Keratinocyte (primary cell): ENCODE data around the gene PADI6. TPM values are rescaled to one million over a fixed set of nuclear protein-coding genes. Genes with fewer than 3 reads are reported as not detected.

Source experiments
- DNase-seq: peaks from one replicate; pipeline ENCODE4 v3.0.0-alpha.2; 2011; ENCODE audit warnings: low read depth, missing footprints, low spot score
- FAIRE-seq: peaks from 2 replicates; lab custom pipeline; 2011; peaks lifted over from hg19 to GRCh38; lab: Jason Lieb, UNC
- H2AFZ ChIP-seq: 2 replicates; pipeline ENCODE4 v1.6.0; 2012; ENCODE audit warnings: low read length, control low read depth, inconsistent platforms; ENCODE audit not compliant: control insufficient read depth
- H3K27ac ChIP-seq: 2 replicates; pipeline ENCODE4 v1.5.1; 2011; ENCODE audit warnings: low read length; ENCODE audit not compliant: control insufficient read depth, insufficient read depth
- H3K27me3 ChIP-seq: 3 replicates; pipeline ENCODE4 v1.6.0; 2011; ENCODE audit warnings: low read length; ENCODE audit not compliant: control insufficient read depth, insufficient read depth; ENCODE audit errors: extremely low read depth
- H3K36me3 ChIP-seq, 2 experiments: 2 replicates in 1 of 2; 3 replicates in 1 of 2; pipeline ENCODE4 v1.5.1; 2011; ENCODE audit warnings: low read length in 2 of 2, mild to moderate bottlenecking in 1 of 2; ENCODE audit not compliant: control insufficient read depth in 2 of 2, insufficient read depth in 2 of 2; ENCODE audit errors: extremely low read depth in 1 of 2
- H3K4me1 ChIP-seq: 3 replicates; pipeline ENCODE4 v1.5.1; 2011; ENCODE audit warnings: low read length; ENCODE audit not compliant: control insufficient read depth, insufficient read depth; ENCODE audit errors: extremely low read depth
- H3K4me2 ChIP-seq: 3 replicates; pipeline ENCODE4 v1.6.0; 2011; ENCODE audit warnings: low read depth, low read length; ENCODE audit not compliant: control insufficient read depth, insufficient read depth; ENCODE audit errors: extremely low read depth
- H3K4me3 ChIP-seq, 3 experiments: fragments of 200-600 bp in 1 of 3; sonication (generic) in 1 of 3; 2 replicates in 2 of 3; 3 replicates in 1 of 3; pipeline ENCODE4 v1.5.1; 2011 to 2016; ENCODE audit warnings: low read length in 3 of 3, mild to moderate bottlenecking in 3 of 3, control low read depth in 2 of 3, inconsistent platforms in 1 of 3, low read depth in 1 of 3, mixed read lengths in 1 of 3, mixed run types in 1 of 3, moderate library complexity in 1 of 3; ENCODE audit not compliant: control insufficient read depth in 2 of 3, insufficient read depth in 2 of 3; ENCODE audit errors: extremely low read depth in 1 of 3
- H3K79me2 ChIP-seq: 2 replicates; pipeline ENCODE4 v1.6.0; 2012; ENCODE audit warnings: low read length; ENCODE audit not compliant: control insufficient read depth, insufficient read depth
- H3K9ac ChIP-seq: 3 replicates; pipeline ENCODE4 v1.6.0; 2011; ENCODE audit warnings: low read length; ENCODE audit not compliant: control insufficient read depth, insufficient read depth; ENCODE audit errors: extremely low read depth
- H3K9me1 ChIP-seq: 3 replicates; pipeline ENCODE4 v1.6.0; 2011; ENCODE audit warnings: low read length; ENCODE audit not compliant: control insufficient read depth, insufficient read depth; ENCODE audit errors: extremely low read depth
- H3K9me3 ChIP-seq: 2 replicates; pipeline ENCODE4 v1.5.1; 2012; ENCODE audit warnings: low read depth, low read length; ENCODE audit not compliant: control insufficient read depth
- H4K20me1 ChIP-seq: 3 replicates; pipeline ENCODE4 v1.6.0; 2011; ENCODE audit warnings: low read length; ENCODE audit not compliant: control insufficient read depth, insufficient read depth; ENCODE audit errors: extremely low read depth
- CTCF ChIP-seq, 3 experiments: IDR thresholded peaks in 1 of 3; conservative IDR thresholded peaks in 1 of 3; optimal IDR thresholded peaks in 1 of 3; 2 replicates in 2 of 3; 3 replicates in 1 of 3; pipeline versions ENCODE3 to v1.5.1; 2011; ENCODE audit warnings: low read length in 3 of 3, mild to moderate bottlenecking in 3 of 3, moderate library complexity in 2 of 3, control low read depth in 1 of 3, inconsistent platforms in 1 of 3; ENCODE audit not compliant: insufficient read depth in 2 of 3; ENCODE audit errors: extremely low read depth in 1 of 3
- EZH2 ChIP-seq: IDR thresholded peaks from one replicate; pipeline ENCODE4 v1.6.1; 2012; ENCODE audit warnings: inconsistent platforms, mild to moderate bottlenecking, low read length, moderate library complexity
- dilution Hi-C: fragments of 300-500 bp; cut with MboI; formaldehyde crosslinking; loops from one replicate; pipeline ENCODE4 v1.7.0; 2020; ENCODE audit warnings: low sequenced_read_pairs; ENCODE audit not compliant: extremely low pct_ligation_motif_present
- polyA plus RNA-seq, 5 experiments: library from polyadenylated mRNA; depleted of rRNA in 3 of 5; stranded (reverse) in 3 of 5; stranded (forward) in 1 of 5; unstranded in 1 of 5; fragments of >200 nt; gene quantifications; 1 replicate in 1 of 5; 2 replicates in 3 of 5; 3 replicates in 1 of 5; pipeline versions ENCODE4 v1.2.1 to v1.2.3, GENCODE V29; 2011 to 2012; ENCODE audit warnings: missing spikeins in 2 of 5, low read depth in 1 of 5, low replicate concordance in 1 of 5

PADI6 gene
- polyA plus RNA-seq, 1 donor (not counting 4 experiments of a cell fraction or from before 2014, with no cell fraction given) = not detected

- Histone ChIP-seq H3K9ac (peak overlapping the region; percentile 95), H3K79me2 (peaks cover 23% of the 10 kb centered on the region), H3K4me1 (peaks cover 47% of the 10 kb centered on the region), H4K20me1 (peaks cover 4% of the 10 kb centered on the region), H3K9me1 (no peaks in the 10 kb centered on the region), H3K4me3 (peak overlapping the region; percentile 48 to 99 (median 94)), H3K27me3 (no peaks in the 10 kb centered on the region), H3K4me2 (peak overlapping the region; percentile 100), H3K36me3 (peaks cover 0 to 1% of the 10 kb centered on the region in 2 experiments), H3K27ac (peak overlapping the region; percentile 99), H3K9me3 (no peaks in the 10 kb centered on the region), H2AFZ (no peak overlapping the region)
- dilution Hi-C loops = no loop called here
- TF ChIP-seq EZH2 = no peak
- no peak for TF ChIP-seq CTCF (optimal IDR thresholded peaks at IDR 0.05 in 1 of 3, IDR thresholded peaks at IDR 0.05 in 1 of 3, conservative IDR thresholded peaks at IDR 0.05 in 1 of 3; ENCODE audit: extremely low read depth in 1 of 3, insufficient read depth in 2 of 3, low read length in 3 of 3)
- peak; percentile 76 for DNase-seq
- FAIRE-seq = peak; percentile 69
Observed at GRCh38 chr1:17441265-17441992, 69.4 kb downstream of the PADI6 start.

GRCh38 chr1:17441993-17442357 lies 70.0 kb downstream of the PADI6 start:
- Histone ChIP-seq H3K27me3 (no peaks in the 10 kb centered on the region), H3K79me2 (peaks cover 18% of the 10 kb centered on the region), H3K27ac (peak overlapping the region; percentile 99), H3K4me2 (peak overlapping the region; percentile 100), H3K4me3 (peak overlapping the region in 1 of 3 experiments; percentile 37), H3K4me1 (peaks cover 42% of the 10 kb centered on the region), H2AFZ (no peak overlapping the region), H3K36me3 (no peaks in the 10 kb centered on the region), H4K20me1 (no peaks in the 10 kb centered on the region), H3K9me3 (no peaks in the 10 kb centered on the region), H3K9ac (peak overlapping the region; percentile 95), H3K9me1 (no peaks in the 10 kb centered on the region)
- dilution Hi-C loops = no loop called here
- FAIRE-seq = no peak
- DNase-seq = no peak
- TF ChIP-seq CTCF (optimal IDR thresholded peaks at IDR 0.05 in 1 of 3, IDR thresholded peaks at IDR 0.05 in 1 of 3, conservative IDR thresholded peaks at IDR 0.05 in 1 of 3; ENCODE audit: extremely low read depth in 1 of 3, insufficient read depth in 2 of 3, low read length in 3 of 3) (no peak), EZH2 (no peak)
